CD8-positive, alpha-beta memory T cell (primary cell): ENCODE data around the gene MAN1A1. TPM values are rescaled to one million over a fixed set of nuclear protein-coding genes. Genes with fewer than 3 reads are reported as not detected.
"Not testable (repeated sequence)": the region's sequence is repeated elsewhere in the genome, so short reads cannot be mapped to it uniquely, and the experiment has no call there.

Source experiments
- CTCF ChIA-PET: fragments of 350-600 bp; sonication (Branson Sonifier 250); formaldehyde crosslinking; loops from one replicate; lab custom pipeline; 2021; ENCODE audit warnings: antibody characterized with exemption; lab: Charles Lee
- POLR2A ChIA-PET: fragments of 350-600 bp; sonication (Branson Sonifier 250); formaldehyde crosslinking; loops from one replicate; lab custom pipeline; 2021; ENCODE audit warnings: antibody characterized with exemption; lab: Charles Lee
- DNase-seq, 5 donors: peaks; one replicate each; pipeline versions ENCODE4 v3.0.0 to v3.0.0-alpha.2; 2020 to 2022; ENCODE audit warnings: mixed read lengths in 1 of 5
- H3K27ac ChIP-seq: one replicate; pipeline ENCODE4 v1.7.0; 2013; ENCODE audit warnings: low read depth, mild to moderate bottlenecking, low read length, moderate library complexity
- H3K27me3 ChIP-seq: 2 replicates; pipeline ENCODE4 v1.7.0; 2013; ENCODE audit warnings: low read length, mild to moderate bottlenecking; ENCODE audit not compliant: insufficient read depth, poor library complexity, severe bottlenecking
- H3K36me3 ChIP-seq: 2 replicates; pipeline ENCODE4 v1.7.0; 2013; ENCODE audit warnings: mild to moderate bottlenecking, low read length, moderate library complexity; ENCODE audit not compliant: insufficient read depth
- H3K4me1 ChIP-seq: 2 replicates; pipeline ENCODE4 v1.7.0; 2013; ENCODE audit warnings: mild to moderate bottlenecking, low read length, moderate library complexity; ENCODE audit not compliant: insufficient read depth
- H3K4me3 ChIP-seq: 2 replicates; pipeline ENCODE4 v1.7.0; 2013; ENCODE audit warnings: mild to moderate bottlenecking, low read length
- H3K9me3 ChIP-seq: 2 replicates; pipeline ENCODE4 v1.7.0; 2013; ENCODE audit warnings: mild to moderate bottlenecking, low read length
- H3K27ac Mint-ChIP-seq, 8 donors: one replicate each; pipeline ENCODE4 v1.8.0; 2020 to 2021; ENCODE audit warnings: mixed read lengths in 8 of 8, mild to moderate bottlenecking in 6 of 8, inconsistent platforms in 3 of 8, moderate library complexity in 3 of 8
- H3K27me3 Mint-ChIP-seq, 2 donors: one replicate each; pipeline ENCODE4 v1.8.0; 2020 to 2021; ENCODE audit warnings: mixed read lengths in 2 of 2, mild to moderate bottlenecking in 1 of 2, moderate library complexity in 1 of 2
- H3K36me3 Mint-ChIP-seq, 3 donors: one replicate each; pipeline ENCODE4 v1.8.0; 2020 to 2021; ENCODE audit warnings: mixed read lengths in 3 of 3, inconsistent platforms in 1 of 3, mild to moderate bottlenecking in 1 of 3
- H3K4me1 Mint-ChIP-seq, 3 donors: one replicate each; pipeline ENCODE4 v1.8.0; 2020 to 2021; ENCODE audit warnings: mixed read lengths in 3 of 3, inconsistent platforms in 1 of 3, mild to moderate bottlenecking in 1 of 3
- H3K4me3 Mint-ChIP-seq, 7 donors: one replicate each; pipeline ENCODE4 v1.8.0; 2020 to 2021; ENCODE audit warnings: mixed read lengths in 7 of 7, mild to moderate bottlenecking in 6 of 7, moderate library complexity in 4 of 7, inconsistent platforms in 2 of 7
- H3K9me3 Mint-ChIP-seq, 5 donors: one replicate each; pipeline ENCODE4 v1.8.0; 2020 to 2022; ENCODE audit warnings: mixed read lengths in 5 of 5, mild to moderate bottlenecking in 3 of 5, moderate library complexity in 2 of 5, inconsistent platforms in 1 of 5
- polyA plus RNA-seq: library from polyadenylated mRNA; unstranded; fragments of 300-500 nt; fragmentation: Illumina TruSeq; gene quantifications from one replicate; pipeline ENCODE4 v1.2.3, GENCODE V29; 2021
- total RNA-seq, 2 experiments: library from RNA; stranded (reverse); gene quantifications; one replicate each; pipeline ENCODE4 v1.2.3, GENCODE V29; 2021

The MAN1A1 gene
- 10 to 100 TPM; 36.9 to 38.4 TPM for total RNA-seq
- 23.8 TPM for polyA plus RNA-seq

- peaks cover 44 to 66% (median 61%) of the 10 kb centered on the region in 3 donors for H3K4me1 Mint-ChIP-seq
- H3K9me3 Mint-ChIP-seq, result no peaks in the 10 kb centered on the region
- DNase-seq, result peak; percentile 81 to 93 (median 89)
- Histone ChIP-seq H3K4me3 (peak within 1 kb of the TSS; percentile 78), H3K9me3 (no peaks in the 10 kb centered on the region), H3K27me3 (no peaks in the 10 kb centered on the region), H3K4me1 (peaks cover 12% of the 10 kb centered on the region), H3K27ac (peak within 1 kb of the TSS; percentile 85), H3K36me3 (no peaks in the 10 kb centered on the region)
- ChIA-PET POLR2A (interaction anchor here (0.5 to 1.7 kb wide), 3 partner anchors 15 to 637 kb away, joined by 3 to 4 read pairs (median 4); no protein-coding TSS in a partner anchor), CTCF (interaction anchor here (1.0 to 3.6 kb wide), 4 partner anchors 10 to 35 kb away, joined by 3 to 42 read pairs (median 6); no protein-coding TSS in a partner anchor)
- peak within 1 kb of the TSS; percentile 95 to 99 (median 97) for H3K4me3 Mint-ChIP-seq
- H3K36me3 Mint-ChIP-seq, result peaks cover 0 to 12% (median 0%) of the 10 kb centered on the region in 3 donors
- H3K27ac Mint-ChIP-seq, result peak within 1 kb of the TSS; percentile 80 to 97 (median 89)
- H3K27me3 Mint-ChIP-seq, result peaks cover 0 to 1% of the 10 kb centered on the region in 2 donors
Observed at GRCh38 chr6:119349361-119350201, at the start of gene MAN1A1. Gene MAN1A1, minus strand, starts transcription at chr6:119349761. Its CDS starts 696 bp downstream, at chr6:119349065.

GRCh38 chr6:119395192-119395591, 45.6 kb upstream of the MAN1A1 start:
- Mint-ChIP-seq H3K27me3 (peaks cover 0 to 6% of the 10 kb centered on the region in 2 donors), H3K9me3 (peaks cover 0 to 21% (median 12%) of the 10 kb centered on the region in 5 donors), H3K4me1 (no peaks in the 10 kb centered on the region), H3K36me3 (peaks cover 0 to 6% (median 0%) of the 10 kb centered on the region in 3 donors), H3K4me3 (no peak overlapping the region), H3K27ac (no peak overlapping the region)
- Histone ChIP-seq H3K9me3 (no peaks in the 10 kb centered on the region), H3K27ac (no peak overlapping the region), H3K36me3 (no peaks in the 10 kb centered on the region), H3K27me3 (no peaks in the 10 kb centered on the region), H3K4me1 (no peaks in the 10 kb centered on the region), H3K4me3 (no peak overlapping the region)
- ChIA-PET CTCF (no interaction called here), POLR2A (no interaction called here)
- no peak for DNase-seq

GRCh38 chr6:119390247-119390793, 40.8 kb upstream of the MAN1A1 start:
- Mint-ChIP-seq H3K9me3 (peaks cover 5 to 10% (median 8%) of the 10 kb centered on the region in 5 donors), H3K27me3 (no peaks in the 10 kb centered on the region), H3K4me1 (no peaks in the 10 kb centered on the region), H3K4me3 (no peak overlapping the region), H3K27ac (no peak overlapping the region), H3K36me3 (peaks cover 0 to 12% (median 0%) of the 10 kb centered on the region in 3 donors)
- no peak overlapping the region for H3K4me3 ChIP-seq
- no peaks in the 10 kb centered on the region for H3K36me3 ChIP-seq
- no peaks in the 10 kb centered on the region for H3K4me1 ChIP-seq
- H3K27ac ChIP-seq, result no peak overlapping the region
- CTCF ChIA-PET, result no interaction called here
- no peaks in the 10 kb centered on the region for H3K27me3 ChIP-seq
- DNase-seq, result no peak
- POLR2A ChIA-PET, result no interaction called here
- no peaks in the 10 kb centered on the region for H3K9me3 ChIP-seq

GRCh38 chr6:119385994-119386393, 36.4 kb upstream of the MAN1A1 start:
- no peaks in the 10 kb centered on the region for H3K27me3 ChIP-seq
- peaks cover 0 to 52% (median 0%) of the 10 kb centered on the region in 3 donors for H3K36me3 Mint-ChIP-seq
- peaks cover 0 to 5% of the 10 kb centered on the region in 2 donors for H3K27me3 Mint-ChIP-seq
- no peaks in the 10 kb centered on the region for H3K36me3 ChIP-seq
- no peak overlapping the region for H3K27ac ChIP-seq
- no peaks in the 10 kb centered on the region for H3K9me3 ChIP-seq
- H3K4me1 Mint-ChIP-seq, result no peaks in the 10 kb centered on the region
- POLR2A ChIA-PET, result no interaction called here
- H3K4me1 ChIP-seq, result no peaks in the 10 kb centered on the region
- no peak overlapping the region for H3K27ac Mint-ChIP-seq
- CTCF ChIA-PET, result no interaction called here
- no peak overlapping the region for H3K4me3 ChIP-seq
- no peak overlapping the region for H3K4me3 Mint-ChIP-seq
- no peak for DNase-seq
- peaks cover 10 to 30% (median 11%) of the 10 kb centered on the region in 5 donors for H3K9me3 Mint-ChIP-seq

GRCh38 chr6:119384444-119384843, 34.9 kb upstream of the MAN1A1 start:
- Histone ChIP-seq H3K27ac (no peak overlapping the region), H3K9me3 (no peaks in the 10 kb centered on the region), H3K4me1 (no peaks in the 10 kb centered on the region), H3K36me3 (no peaks in the 10 kb centered on the region), H3K27me3 (no peaks in the 10 kb centered on the region), H3K4me3 (no peak overlapping the region)
- peaks cover 15 to 42% (median 20%) of the 10 kb centered on the region in 5 donors for H3K9me3 Mint-ChIP-seq
- DNase-seq, result no peak
- H3K4me1 Mint-ChIP-seq, result no peaks in the 10 kb centered on the region
- POLR2A ChIA-PET, result no interaction called here
- H3K27me3 Mint-ChIP-seq, result peaks cover 0 to 5% of the 10 kb centered on the region in 2 donors
- no peak overlapping the region for H3K4me3 Mint-ChIP-seq
- H3K27ac Mint-ChIP-seq, result no peak overlapping the region
- peaks cover 0 to 65% (median 2%) of the 10 kb centered on the region in 3 donors for H3K36me3 Mint-ChIP-seq
- CTCF ChIA-PET, result no interaction called here

- Mint-ChIP-seq H3K9me3 (peaks cover 11 to 43% (median 17%) of the 10 kb centered on the region in 5 donors), H3K27me3 (peaks cover 0 to 5% of the 10 kb centered on the region in 2 donors), H3K4me1 (no peaks in the 10 kb centered on the region), H3K4me3 (no peak overlapping the region), H3K36me3 (peaks cover 2 to 68% (median 5%) of the 10 kb centered on the region in 3 donors), H3K27ac (no peak overlapping the region)
- Histone ChIP-seq H3K27ac (no peak overlapping the region), H3K36me3 (no peaks in the 10 kb centered on the region), H3K9me3 (no peaks in the 10 kb centered on the region), H3K4me3 (no peak overlapping the region), H3K27me3 (no peaks in the 10 kb centered on the region), H3K4me1 (no peaks in the 10 kb centered on the region)
- no peak for DNase-seq
- ChIA-PET CTCF (no interaction called here), POLR2A (no interaction called here)
Observed at GRCh38 chr6:119379809-119380208, 30.2 kb upstream of the MAN1A1 start.

GRCh38 chr6:119377043-119377442, 27.5 kb upstream of the MAN1A1 start:
- H3K4me3 ChIP-seq, H3K4me1 Mint-ChIP-seq, CTCF ChIA-PET, POLR2A ChIA-PET, H3K27ac Mint-ChIP-seq, H3K27me3 ChIP-seq, H3K9me3 ChIP-seq, H3K36me3 ChIP-seq, H3K4me1 ChIP-seq, H3K4me3 Mint-ChIP-seq, DNase-seq, H3K27me3 Mint-ChIP-seq, H3K27ac ChIP-seq: not testable (repeated sequence)
- H3K36me3 Mint-ChIP-seq, result peaks cover 4 to 51% (median 5%) of the 10 kb centered on the region in 3 donors
- H3K9me3 Mint-ChIP-seq, result peaks cover 12 to 35% (median 15%) of the 10 kb centered on the region in 5 donors

- Mint-ChIP-seq H3K9me3 (peaks cover 0 to 7% (median 2%) of the 10 kb centered on the region in 5 donors), H3K4me3 (no peak overlapping the region), H3K27me3 (no peaks in the 10 kb centered on the region), H3K27ac (peak overlapping the region in 1 of 8 donors; percentile 4), H3K4me1 (peaks cover 0 to 4% (median 0%) of the 10 kb centered on the region in 3 donors), H3K36me3 (peaks cover 3 to 23% (median 6%) of the 10 kb centered on the region in 3 donors)
- POLR2A ChIA-PET, result no interaction called here
- CTCF ChIA-PET, result no interaction called here
- H3K4me1 ChIP-seq, result no peaks in the 10 kb centered on the region
- H3K27me3 ChIP-seq, result no peaks in the 10 kb centered on the region
- no peak overlapping the region for H3K27ac ChIP-seq
- no peaks in the 10 kb centered on the region for H3K36me3 ChIP-seq
- DNase-seq, result no peak
- H3K9me3 ChIP-seq, result no peaks in the 10 kb centered on the region
- H3K4me3 ChIP-seq, result no peak overlapping the region
Observed at GRCh38 chr6:119370080-119370479, 20.5 kb upstream of the MAN1A1 start.
